HUES64 (cell line): ENCODE results near the gene EML6.
"Not testable (repeated sequence)": the region's sequence is repeated elsewhere in the genome, so short reads cannot be mapped to it uniquely, and the experiment has no call there.

Experiments used
- H3K27ac ChIP-seq: 2 replicates; pipeline ENCODE4 v1.7.0; 2013; ENCODE audit warnings: low read depth, low read length, inconsistent platforms
- H3K27me3 ChIP-seq: 2 replicates; pipeline ENCODE4 v1.6.1; 2013; ENCODE audit warnings: mild to moderate bottlenecking, low read length; ENCODE audit not compliant: insufficient read depth
- H3K36me3 ChIP-seq: 2 replicates; pipeline ENCODE4 v1.6.1; 2013; ENCODE audit warnings: mild to moderate bottlenecking, low read length; ENCODE audit not compliant: insufficient read depth
- H3K4me1 ChIP-seq: 2 replicates; pipeline ENCODE4 v1.6.1; 2013; ENCODE audit warnings: mild to moderate bottlenecking, low read length, moderate library complexity; ENCODE audit not compliant: insufficient read depth
- H3K4me3 ChIP-seq: 2 replicates; pipeline ENCODE4 v1.5.1; 2013; ENCODE audit warnings: mild to moderate bottlenecking, low read length, moderate library complexity
- H3K9ac ChIP-seq: 2 replicates; pipeline ENCODE4 v1.6.1; 2013; ENCODE audit warnings: mild to moderate bottlenecking, low read depth, low read length
- H3K9me3 ChIP-seq: 2 replicates; pipeline ENCODE4 v1.6.1; 2013; ENCODE audit warnings: low read depth, low read length; ENCODE audit not compliant: insufficient read depth
- WGBS: fragments of 150-250, 120-280 bp; methylation state at CpG from one replicate; pipeline ENCODE4 v1.1.7; 2013; ENCODE audit warnings: missing lambda C conversion rate; 5-methylcytosine and 5-hydroxymethylcytosine counted together

The EML6 gene

GRCh38 chr2:54984476-54984875, 261.0 kb downstream of the EML6 start:
- Histone ChIP-seq H3K9ac (no peak overlapping the region), H3K4me1 (peaks cover 11% of the 10 kb centered on the region), H3K36me3 (peaks cover 72% of the 10 kb centered on the region), H3K4me3 (no peak overlapping the region), H3K27ac (no peak overlapping the region), H3K27me3 (no peaks in the 10 kb centered on the region), H3K9me3 (no peaks in the 10 kb centered on the region)

- Histone ChIP-seq H3K4me3 (no peak overlapping the region), H3K4me1 (peaks cover 8% of the 10 kb centered on the region), H3K9ac (no peak overlapping the region), H3K9me3 (no peaks in the 10 kb centered on the region), H3K27me3 (no peaks in the 10 kb centered on the region), H3K36me3 (peaks cover 60% of the 10 kb centered on the region), H3K27ac (no peak overlapping the region)
- WGBS, result 94% methylated on average over 3 of the region's 3 CpGs
These were observed 262.8 kb downstream of the EML6 start for GRCh38 chr2:54986264-54986663.

- 98% methylated on average over 2 of the region's 3 CpGs for WGBS
- H3K36me3 ChIP-seq, result peaks cover 37% of the 10 kb centered on the region
- peaks cover 5% of the 10 kb centered on the region for H3K4me1 ChIP-seq
- no peaks in the 10 kb centered on the region for H3K9me3 ChIP-seq
- H3K27ac ChIP-seq, result no peak overlapping the region
- H3K4me3 ChIP-seq, result no peak overlapping the region
- H3K27me3 ChIP-seq, result no peaks in the 10 kb centered on the region
- no peak overlapping the region for H3K9ac ChIP-seq
These were observed 265.1 kb downstream of the EML6 start for GRCh38 chr2:54988612-54989011.

- H3K27me3 ChIP-seq, H3K9me3 ChIP-seq, H3K4me1 ChIP-seq, H3K9ac ChIP-seq, H3K4me3 ChIP-seq, H3K27ac ChIP-seq: not testable (repeated sequence)
- WGBS, result 93% methylated on average over 19 of the region's 19 CpGs
- peaks cover 20% of the 10 kb centered on the region for H3K36me3 ChIP-seq
These were observed 267.2 kb downstream of the EML6 start for GRCh38 chr2:54990694-54991093.

GRCh38 chr2:54995553-54995952, 272.1 kb downstream of the EML6 start:
- no peaks in the 10 kb centered on the region for H3K36me3 ChIP-seq
- no peak overlapping the region for H3K27ac ChIP-seq
- 92% methylated on average over 2 of the region's 3 CpGs for WGBS
- H3K4me3 ChIP-seq, result no peak overlapping the region
- no peaks in the 10 kb centered on the region for H3K27me3 ChIP-seq
- no peak overlapping the region for H3K9ac ChIP-seq
- H3K4me1 ChIP-seq, result peaks cover 19% of the 10 kb centered on the region
- H3K9me3 ChIP-seq, result no peaks in the 10 kb centered on the region

- no peaks in the 10 kb centered on the region for H3K9me3 ChIP-seq
- no peak overlapping the region for H3K9ac ChIP-seq
- no peak overlapping the region for H3K4me3 ChIP-seq
- H3K27me3 ChIP-seq, result no peaks in the 10 kb centered on the region
- H3K36me3 ChIP-seq, result no peaks in the 10 kb centered on the region
- peaks cover 34% of the 10 kb centered on the region for H3K4me1 ChIP-seq
- H3K27ac ChIP-seq, result no peak overlapping the region
- 86% methylated on average over 1 of the region's 1 CpG for WGBS
These were observed 274.4 kb downstream of the EML6 start for GRCh38 chr2:54997826-54998225.

GRCh38 chr2:54999182-54999581, 275.7 kb downstream of the EML6 start:
- Histone ChIP-seq H3K9ac (no peak overlapping the region), H3K36me3 (no peaks in the 10 kb centered on the region), H3K27ac (no peak overlapping the region), H3K4me1 (peaks cover 41% of the 10 kb centered on the region), H3K9me3 (no peaks in the 10 kb centered on the region), H3K27me3 (no peaks in the 10 kb centered on the region), H3K4me3 (no peak overlapping the region)
- WGBS, result 96% methylated on average over 3 of the region's 3 CpGs

- WGBS, result 81% methylated on average over 4 of the region's 4 CpGs
- H3K4me1 ChIP-seq, result peaks cover 48% of the 10 kb centered on the region
- no peak overlapping the region for H3K27ac ChIP-seq
- H3K36me3 ChIP-seq, result no peaks in the 10 kb centered on the region
- H3K4me3 ChIP-seq, result no peak overlapping the region
- no peak overlapping the region for H3K9ac ChIP-seq
- no peaks in the 10 kb centered on the region for H3K9me3 ChIP-seq
- no peaks in the 10 kb centered on the region for H3K27me3 ChIP-seq
These were observed 276.9 kb downstream of the EML6 start for GRCh38 chr2:55000341-55000740.

- no peak overlapping the region for H3K4me3 ChIP-seq
- no peaks in the 10 kb centered on the region for H3K9me3 ChIP-seq
- peaks cover 48% of the 10 kb centered on the region for H3K4me1 ChIP-seq
- H3K27ac ChIP-seq, result no peak overlapping the region
- no peaks in the 10 kb centered on the region for H3K27me3 ChIP-seq
- no peaks in the 10 kb centered on the region for H3K36me3 ChIP-seq
- 57% methylated on average over 1 of the region's 2 CpGs for WGBS
- H3K9ac ChIP-seq, result no peak overlapping the region
These were observed 278.3 kb downstream of the EML6 start for GRCh38 chr2:55001716-55002115.

- no peak overlapping the region for H3K4me3 ChIP-seq
- peaks cover 62% of the 10 kb centered on the region for H3K4me1 ChIP-seq
- H3K36me3 ChIP-seq, result no peaks in the 10 kb centered on the region
- no peaks in the 10 kb centered on the region for H3K9me3 ChIP-seq
- H3K9ac ChIP-seq, result no peak overlapping the region
- WGBS, result 93% methylated on average over 10 of the region's 10 CpGs
- no peak overlapping the region for H3K27ac ChIP-seq
- H3K27me3 ChIP-seq, result no peaks in the 10 kb centered on the region
These were observed 280.5 kb downstream of the EML6 start for GRCh38 chr2:55003706-55004639.

- Histone ChIP-seq H3K4me1 (peaks cover 63% of the 10 kb centered on the region), H3K36me3 (no peaks in the 10 kb centered on the region), H3K4me3 (no peak overlapping the region), H3K9me3 (no peaks in the 10 kb centered on the region), H3K9ac (no peak overlapping the region), H3K27ac (no peak overlapping the region), H3K27me3 (no peaks in the 10 kb centered on the region)
- 82% methylated on average over 2 of the region's 3 CpGs for WGBS
These were observed 282.8 kb downstream of the EML6 start for GRCh38 chr2:55006306-55006705.
